WTC11 (cell line): ENCODE data around the gene LDLRAD1. TPM values are rescaled to one million over a fixed set of nuclear protein-coding genes. Genes with fewer than 3 reads are reported as not detected.
A peak's percentile ranks its signal among the peaks of the same experiment; 100 is the strongest.

Source experiments
- ATAC-seq: fragments of 200-7000 bp; cut with Tn5 transposase; 2 replicates; pipeline ENCODE4 v1.10.0; 2021; ENCODE audit warnings: mild to moderate bottlenecking, moderate library complexity
- CTCF ChIA-PET: fragments of 300-600 bp; sonication (Branson Sonifier 250); formaldehyde crosslinking; loops from one replicate; lab custom pipeline; 2021; ENCODE audit warnings: antibody characterized with exemption; lab: Charles Lee
- POLR2A ChIA-PET: fragments of 350-600 bp; sonication (Branson Sonifier 250); formaldehyde crosslinking; loops from one replicate; lab custom pipeline; 2021; ENCODE audit warnings: antibody characterized with exemption; lab: Charles Lee
- DNase-seq: peaks from one replicate; pipeline ENCODE4 v3.0.0; 2021; ENCODE audit warnings: low spot score
- H3K27ac Mint-ChIP-seq: 2 replicates; pipeline ENCODE4 v1.8.0; 2021; ENCODE audit warnings: mixed read lengths
- H3K27me3 Mint-ChIP-seq: 2 replicates; pipeline ENCODE4 v1.8.0; 2021; ENCODE audit warnings: low read depth, mild to moderate bottlenecking, moderate library complexity, mixed read lengths
- H3K36me3 Mint-ChIP-seq: 2 replicates; pipeline ENCODE4 v1.8.0; 2021; ENCODE audit warnings: mixed read lengths
- H3K4me1 Mint-ChIP-seq: 2 replicates; pipeline ENCODE4 v1.8.0; 2022; ENCODE audit warnings: mixed read lengths
- H3K4me3 Mint-ChIP-seq: 2 replicates; pipeline ENCODE4 v1.8.0; 2021; ENCODE audit warnings: mild to moderate bottlenecking, moderate library complexity, mixed read lengths
- H3K9me3 Mint-ChIP-seq: 2 replicates; pipeline ENCODE4 v1.8.0; 2021; ENCODE audit warnings: mixed read lengths
- CBFB ChIP-seq: sonication (generic); formaldehyde crosslinking; IDR thresholded peaks from 2 replicates; pipeline ENCODE4 v1.8.1; 2022; ENCODE audit warnings: mild to moderate bottlenecking, low read depth, missing genetic modification reagents
- CREM ChIP-seq: sonication (generic); formaldehyde crosslinking; IDR thresholded peaks from 2 replicates; pipeline ENCODE4 v1.8.1; 2022; ENCODE audit warnings: mild to moderate bottlenecking, missing genetic modification reagents, moderate library complexity
- E2F5 ChIP-seq: sonication (generic); formaldehyde crosslinking; IDR thresholded peaks from 2 replicates; pipeline ENCODE4 v1.8.1; 2022; ENCODE audit warnings: mild to moderate bottlenecking, moderate library complexity, missing genetic modification reagents
- FOXJ3 ChIP-seq: sonication (generic); formaldehyde crosslinking; IDR thresholded peaks from 2 replicates; pipeline ENCODE4 v1.9.0; 2021; ENCODE audit warnings: missing genetic modification reagents, mild to moderate bottlenecking, borderline replicate concordance
- GABPB1 ChIP-seq: sonication (generic); formaldehyde crosslinking; IDR thresholded peaks from 2 replicates; pipeline ENCODE4 v1.8.1; 2023; ENCODE audit warnings: mild to moderate bottlenecking, missing genetic modification reagents
- KAT7 ChIP-seq: sonication (generic); formaldehyde crosslinking; IDR thresholded peaks from 2 replicates; pipeline ENCODE4 v1.8.1; 2023; ENCODE audit warnings: missing genetic modification reagents, mild to moderate bottlenecking, borderline replicate concordance
- MLX ChIP-seq: sonication (generic); formaldehyde crosslinking; IDR thresholded peaks from 2 replicates; pipeline ENCODE4 v1.8.1; 2023; ENCODE audit warnings: mild to moderate bottlenecking, missing genetic modification reagents, moderate library complexity
- NR1H2 ChIP-seq: sonication (generic); formaldehyde crosslinking; IDR thresholded peaks from 2 replicates; pipeline ENCODE4 v1.9.0; 2021; ENCODE audit warnings: mild to moderate bottlenecking, moderate library complexity, missing genetic modification reagents
- NR2C2 ChIP-seq: sonication (generic); formaldehyde crosslinking; IDR thresholded peaks from 2 replicates; pipeline ENCODE4 v1.8.0; 2022; ENCODE audit warnings: mild to moderate bottlenecking, missing genetic modification reagents
- NR3C1 ChIP-seq: sonication (generic); formaldehyde crosslinking; conservative IDR thresholded peaks from 2 replicates; pipeline ENCODE4 v1.8.1; 2023; ENCODE audit warnings: low read depth, mild to moderate bottlenecking, missing genetic modification reagents
- SMAD4 ChIP-seq: sonication (generic); formaldehyde crosslinking; IDR thresholded peaks from 2 replicates; pipeline ENCODE4 v1.8.0; 2022; ENCODE audit warnings: mild to moderate bottlenecking, missing genetic modification reagents
- TEAD1 ChIP-seq: sonication (generic); formaldehyde crosslinking; IDR thresholded peaks from 2 replicates; pipeline ENCODE4 v1.8.0; 2022; ENCODE audit warnings: mild to moderate bottlenecking, missing genetic modification reagents
- USF2 ChIP-seq: sonication (generic); formaldehyde crosslinking; IDR thresholded peaks from 2 replicates; pipeline ENCODE4 v1.8.1; 2023; ENCODE audit warnings: mild to moderate bottlenecking, missing genetic modification reagents, moderate library complexity
- ZBTB43 ChIP-seq: sonication (generic); formaldehyde crosslinking; IDR thresholded peaks from 2 replicates; pipeline ENCODE4 v1.8.1; 2023; ENCODE audit warnings: mild to moderate bottlenecking, missing genetic modification reagents
- ZNF138 ChIP-seq: sonication (generic); formaldehyde crosslinking; conservative IDR thresholded peaks from 2 replicates; pipeline ENCODE4 v1.8.1; 2022; ENCODE audit warnings: mild to moderate bottlenecking, moderate library complexity, missing genetic modification reagents
- ZNF512 ChIP-seq: sonication (generic); formaldehyde crosslinking; IDR thresholded peaks from 2 replicates; pipeline ENCODE4 v1.8.1; 2022; ENCODE audit warnings: missing genetic modification reagents, borderline replicate concordance
- ZNF671 ChIP-seq: fragments of 250-450 bp; sonication (Bioruptor Pico); IDR thresholded peaks from 2 replicates; pipeline ENCODE4 v1.8.0; 2021; ENCODE audit warnings: mild to moderate bottlenecking
- total RNA-seq: library from RNA; stranded (reverse); gene quantifications from 3 replicates; pipeline ENCODE4 v1.2.3, GENCODE V29; 2021
- TF ChIP-seq, protein P1 (sequence below): fragments of 250-450 bp; sonication (Bioruptor Pico); conservative IDR thresholded peaks from 2 replicates; pipeline ENCODE4 v1.9.0; 2021; ENCODE audit warnings: mild to moderate bottlenecking
- TF ChIP-seq, protein P2 (sequence below): sonication (generic); formaldehyde crosslinking; IDR thresholded peaks from 2 replicates; pipeline ENCODE4 v1.8.1; 2022; ENCODE audit warnings: mild to moderate bottlenecking, missing genetic modification reagents, moderate library complexity, borderline replicate concordance

Gene LDLRAD1
- total RNA-seq, 1 experiment from 2014 or later: 0.09 TPM

GRCh38 chr1:54016343-54017282, 1.4 kb downstream of the LDLRAD1 start:
- no peak for TF ChIP-seq NR2C2
- TF ChIP-seq GABPB1 (CRISPR knock-in tag): peak; percentile 19; the same call in 1 of the 2 replicates
- CTCF ChIA-PET: interaction anchor here (3.0 to 3.7 kb wide), 2 partner anchors 25 to 65 kb away, joined by 8 to 19 read pairs; no protein-coding TSS in a partner anchor
- Mint-ChIP-seq H3K4me1 (peaks cover 9% of the 10 kb centered on the region), H3K36me3 (no peaks in the 10 kb centered on the region), H3K27ac (no peak overlapping the region; the same call in 1 of the 2 replicates), H3K4me3 (no peak overlapping the region), H3K9me3 (no peaks in the 10 kb centered on the region), H3K27me3 (0 out of 2 replicates have a peak, but pooled peaks cover 3% of the 10 kb centered on the region)
- peak; percentile 40 for ATAC-seq
- DNase-seq: no peak
- POLR2A ChIA-PET: no interaction called here

DNA sequence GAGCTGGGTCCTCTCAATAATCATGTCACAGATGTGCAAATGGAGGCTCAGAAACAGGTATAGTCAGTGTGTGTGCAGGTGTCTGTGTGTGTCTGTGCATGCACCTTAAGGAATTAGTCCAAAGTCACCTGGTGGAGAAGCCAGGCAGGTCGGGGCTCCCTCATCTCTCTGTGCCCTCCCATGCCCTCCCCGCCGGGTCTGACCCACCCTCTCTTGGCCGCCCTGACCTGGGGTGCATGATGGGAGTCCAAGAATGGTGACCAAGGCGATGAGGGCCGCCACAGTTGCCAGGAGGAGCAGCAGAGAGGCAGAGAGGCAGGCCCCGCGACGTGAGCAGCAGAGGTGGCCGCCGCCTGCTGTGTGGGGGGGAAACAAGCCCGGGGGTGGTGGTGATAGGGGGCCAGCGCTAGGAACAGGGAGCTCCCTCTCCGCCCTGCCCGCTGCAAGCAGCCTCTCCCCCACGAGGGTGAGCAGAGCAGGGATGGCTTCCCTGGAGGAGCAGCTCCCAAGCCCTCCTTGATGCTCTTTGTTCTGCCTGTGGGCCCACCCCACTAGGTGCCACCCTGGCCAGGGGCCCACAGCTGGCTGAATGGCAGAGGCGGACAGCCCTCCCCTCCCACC, 3.9 kb downstream of the LDLRAD1 start:
- TF ChIP-seq MLX (CRISPR knock-in tag): no peak
- no peak for TF ChIP-seq CBFB
- no peak for TF ChIP-seq CREM (CRISPR knock-in tag)
- TF ChIP-seq NR3C1: no peak
- TF ChIP-seq TEAD1 (CRISPR knock-in tag): no peak
- no peak for TF ChIP-seq E2F5 (CRISPR knock-in tag)
- TF ChIP-seq, all 79 proteins: peak for 0
- ChIA-PET POLR2A (interaction anchor here (1.2 kb wide), 1 partner anchor 14 kb away, joined by 3 read pairs; no protein-coding TSS in a partner anchor), CTCF (interaction anchor here (0.9 to 3.0 kb wide), 4 partner anchors 22 to 202 kb away, joined by 3 to 8 read pairs (median 4); no protein-coding TSS in a partner anchor)
- ATAC-seq: no peak
- Mint-ChIP-seq H3K36me3 (no peaks in the 10 kb centered on the region), H3K9me3 (no peaks in the 10 kb centered on the region), H3K27ac (no peak overlapping the region), H3K27me3 (peaks cover 3% of the 10 kb centered on the region; the same call in 1 of the 2 replicates), H3K4me1 (peaks cover 9% of the 10 kb centered on the region), H3K4me3 (no peak overlapping the region)
- DNase-seq: no peak

DNA sequence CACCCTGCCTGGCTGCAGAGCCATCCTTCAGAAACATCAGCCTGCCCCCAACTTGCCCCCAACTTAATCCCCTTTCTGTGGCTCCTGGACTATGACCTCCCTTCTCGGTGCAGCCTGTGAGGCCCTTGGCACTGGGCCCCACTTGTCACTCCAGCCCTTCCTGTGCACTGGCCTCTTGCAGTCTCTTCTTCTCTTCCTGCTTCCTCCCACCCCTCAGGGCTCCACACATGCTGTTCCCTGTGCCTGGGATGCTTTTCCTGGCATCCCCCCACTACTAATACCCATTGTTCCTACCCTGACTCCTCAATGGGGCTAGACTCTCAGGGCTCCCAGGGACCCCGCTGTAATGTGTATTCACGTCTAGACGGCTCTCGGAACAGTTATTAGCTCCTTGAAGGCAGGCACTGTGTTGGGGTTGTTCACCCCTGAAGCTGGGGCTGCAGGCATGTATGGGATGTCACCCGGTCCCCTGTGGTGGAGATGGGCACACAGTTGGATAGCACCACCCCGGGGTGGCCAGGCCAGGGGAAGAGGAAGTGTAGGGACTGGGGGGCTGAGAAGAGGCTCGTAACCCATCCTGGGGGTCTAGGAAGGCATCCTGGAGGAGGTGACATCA, 4.5 kb downstream of the LDLRAD1 start:
- Mint-ChIP-seq H3K27ac (no peak overlapping the region), H3K27me3 (peaks cover 3% of the 10 kb centered on the region; the same call in 1 of the 2 replicates), H3K9me3 (no peaks in the 10 kb centered on the region), H3K4me1 (peaks cover 9% of the 10 kb centered on the region), H3K4me3 (no peak overlapping the region), H3K36me3 (no peaks in the 10 kb centered on the region)
- DNase-seq: no peak
- ATAC-seq: peak; percentile 32; the same call in 1 of the 2 replicates
- POLR2A ChIA-PET: no interaction called here
- CTCF ChIA-PET: interaction anchor here (1.0 to 3.0 kb wide), 2 partner anchors 21 to 68 kb away, joined by 3 to 8 read pairs; no protein-coding TSS in a partner anchor
- TF ChIP-seq ZNF138: no peak
- no peak for TF ChIP-seq CBFB
- TF ChIP-seq USF2 (CRISPR knock-in tag): no peak
- TF ChIP-seq ZNF671 (CRISPR knock-in tag): no peak
- TF ChIP-seq NR3C1: no peak
- TF ChIP-seq, protein P1, sequence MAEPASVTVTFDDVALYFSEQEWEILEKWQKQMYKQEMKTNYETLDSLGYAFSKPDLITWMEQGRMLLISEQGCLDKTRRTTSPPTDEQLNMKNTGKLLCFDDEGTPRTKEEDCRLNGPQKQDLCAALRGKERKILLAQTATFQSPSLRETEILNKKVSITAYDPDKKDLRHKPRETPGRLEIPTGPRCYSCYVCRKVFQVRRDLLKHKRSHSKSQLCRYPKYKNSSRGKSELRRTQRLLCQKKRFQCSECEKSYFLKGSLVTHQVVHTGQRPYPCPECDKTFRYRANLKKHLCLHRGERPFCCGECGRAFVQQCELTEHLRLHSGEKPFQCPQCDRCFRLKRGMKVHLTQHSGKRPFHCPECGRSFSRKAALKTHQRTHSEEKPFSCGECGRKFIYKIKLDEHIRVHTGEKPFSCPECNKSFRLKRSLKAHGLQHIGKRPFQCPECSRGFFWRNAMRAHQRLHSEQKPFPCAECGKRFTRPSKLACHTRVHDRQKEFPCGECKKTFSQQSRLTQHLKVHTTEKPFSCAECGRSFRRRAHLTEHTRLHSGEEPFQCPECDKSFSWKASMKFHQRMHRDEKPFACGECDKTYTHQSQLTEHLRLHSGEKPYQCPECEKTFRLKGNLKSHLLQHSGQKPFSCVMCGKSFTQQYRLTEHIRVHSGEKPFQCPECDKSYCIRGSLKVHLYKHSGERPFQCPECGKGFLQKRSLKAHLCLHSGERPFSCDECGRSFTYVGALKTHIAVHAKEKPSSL: no peak
- TF ChIP-seq KAT7 (CRISPR knock-in tag): no peak
- TF ChIP-seq NR1H2 (CRISPR knock-in tag): no peak
- no peak for TF ChIP-seq ZBTB43
- TF ChIP-seq SMAD4 (CRISPR knock-in tag): no peak
- TF ChIP-seq ZNF512 (CRISPR knock-in tag): no peak
- no peak for TF ChIP-seq FOXJ3 (CRISPR knock-in tag)
- TF ChIP-seq, protein P2, sequence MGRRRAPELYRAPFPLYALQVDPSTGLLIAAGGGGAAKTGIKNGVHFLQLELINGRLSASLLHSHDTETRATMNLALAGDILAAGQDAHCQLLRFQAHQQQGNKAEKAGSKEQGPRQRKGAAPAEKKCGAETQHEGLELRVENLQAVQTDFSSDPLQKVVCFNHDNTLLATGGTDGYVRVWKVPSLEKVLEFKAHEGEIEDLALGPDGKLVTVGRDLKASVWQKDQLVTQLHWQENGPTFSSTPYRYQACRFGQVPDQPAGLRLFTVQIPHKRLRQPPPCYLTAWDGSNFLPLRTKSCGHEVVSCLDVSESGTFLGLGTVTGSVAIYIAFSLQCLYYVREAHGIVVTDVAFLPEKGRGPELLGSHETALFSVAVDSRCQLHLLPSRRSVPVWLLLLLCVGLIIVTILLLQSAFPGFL (CRISPR knock-in tag): no peak
